H1 (cell line): Measurements from ENCODE around the gene NPR2. TPM values are rescaled to one million over a fixed set of nuclear protein-coding genes. Genes with fewer than 3 reads are reported as not detected.

Experiments
- CTCF ChIA-PET: fragments of 300-600 bp; sonication (Branson Sonifier 250); formaldehyde crosslinking; loops from one replicate; lab custom pipeline; 2021; ENCODE audit not compliant: partially characterized antibody; lab: Charles Lee
- POLR2A ChIA-PET: fragments of 300-600 bp; sonication (Branson Sonifier 250); formaldehyde crosslinking; loops from one replicate; lab custom pipeline; 2021; ENCODE audit warnings: inconsistent platforms; ENCODE audit not compliant: partially characterized antibody; lab: Charles Lee
- DNase-seq, 2 experiments: peaks; one replicate each; pipeline versions ENCODE4 v3.0.0 to v3.0.0-alpha.2; 2010 to 2022; ENCODE audit warnings: low spot score in 2 of 2, low read depth in 1 of 2, mixed read lengths in 1 of 2
- FAIRE-seq: peaks from 2 replicates; lab custom pipeline; 2011; peaks lifted over from hg19 to GRCh38; lab: Jason Lieb, UNC
- H2AFZ ChIP-seq: 2 replicates; pipeline ENCODE4 v1.8.1; 2012; ENCODE audit warnings: low read length, inconsistent platforms
- H2AK5ac ChIP-seq: 2 replicates; pipeline ENCODE4 v1.6.1; 2013; ENCODE audit warnings: low read depth, low read length
- H2BK120ac ChIP-seq: replicated peaks from 2 replicates; pipeline ENCODE3; 2013; ENCODE audit warnings: low read depth, low read length, inconsistent platforms
- H2BK12ac ChIP-seq: 2 replicates; pipeline ENCODE4 v1.6.1; 2013; ENCODE audit warnings: low read depth, low read length
- H2BK15ac ChIP-seq: 2 replicates; pipeline ENCODE4 v1.6.1; 2013; ENCODE audit warnings: low read length
- H2BK20ac ChIP-seq: 2 replicates; pipeline ENCODE4 v1.6.1; 2013; ENCODE audit warnings: low read length
- H2BK5ac ChIP-seq: 2 replicates; pipeline ENCODE4 v1.6.1; 2013; ENCODE audit warnings: low read depth, low read length
- H3K14ac ChIP-seq: 2 replicates; pipeline ENCODE4 v1.6.1; 2013; ENCODE audit warnings: inconsistent platforms; ENCODE audit not compliant: insufficient read length
- H3K18ac ChIP-seq: 2 replicates; pipeline ENCODE4 v1.6.1; 2013; ENCODE audit warnings: low read length; ENCODE audit errors: extremely low read depth
- H3K23ac ChIP-seq: 2 replicates; pipeline ENCODE4 v1.6.1; 2013; ENCODE audit warnings: inconsistent platforms; ENCODE audit not compliant: insufficient read length
- H3K23me2 ChIP-seq: 2 replicates; pipeline ENCODE4 v1.6.1; 2013; ENCODE audit warnings: low read depth, low read length
- H3K27ac ChIP-seq: 2 replicates; pipeline ENCODE4 v1.6.1; 2011; ENCODE audit warnings: low read depth, low read length, inconsistent platforms
- H3K27me3 ChIP-seq, 4 experiments: replicated peaks in 1 of 4; 1 replicate in 1 of 4; 2 replicates in 3 of 4; pipeline versions ENCODE4 v1.6.1 to v1.8.1; 2011 to 2013; ENCODE audit warnings: low read length in 3 of 4, mild to moderate bottlenecking in 3 of 4, inconsistent platforms in 2 of 4, mixed read lengths in 2 of 4, moderate library complexity in 1 of 4; ENCODE audit not compliant: control insufficient read depth in 3 of 4, insufficient read depth in 3 of 4; ENCODE audit errors: extremely low read depth in 1 of 4
- H3K36me3 ChIP-seq, 4 experiments: 2 replicates each; pipeline versions ENCODE4 v1.6.1 to v1.8.1; 2011 to 2013; ENCODE audit warnings: mild to moderate bottlenecking in 4 of 4, low read length in 3 of 4, moderate library complexity in 2 of 4, control low read depth in 1 of 4, inconsistent platforms in 1 of 4; ENCODE audit not compliant: insufficient read depth in 4 of 4, control insufficient read depth in 2 of 4
- H3K4ac ChIP-seq: replicated peaks from 2 replicates; pipeline ENCODE3; 2013; ENCODE audit warnings: low read length, low read depth, mixed read lengths, inconsistent platforms; ENCODE audit not compliant: insufficient read length
- H3K4me1 ChIP-seq, 4 experiments: replicated peaks in 1 of 4; 1 replicate in 1 of 4; 2 replicates in 3 of 4; pipeline versions ENCODE4 v1.6.1 to v1.8.1; 2011 to 2013; ENCODE audit warnings: low read length in 3 of 4, inconsistent platforms in 2 of 4, mixed read lengths in 1 of 4; ENCODE audit not compliant: insufficient read depth in 4 of 4, control insufficient read depth in 3 of 4
- H3K4me2 ChIP-seq, 2 experiments: 2 replicates each; pipeline versions ENCODE4 v1.6.1 to v1.8.1; 2011 to 2013; ENCODE audit warnings: low read depth in 2 of 2, low read length in 2 of 2, control low read depth in 1 of 2, inconsistent platforms in 1 of 2, mild to moderate bottlenecking in 1 of 2; ENCODE audit not compliant: insufficient read depth in 1 of 2
- H3K4me3 ChIP-seq, 4 experiments: fragments of 200-600, 300-600 bp in 1 of 4; sonication (generic), shearing (Covaris generic), sonication (Bioruptor Twin) in 1 of 4; 2 replicates each; pipeline versions ENCODE4 v1.5.1 to v1.8.1; 2011 to 2016; ENCODE audit warnings: low read length in 4 of 4, low read depth in 3 of 4, control low read depth in 2 of 4, inconsistent platforms in 2 of 4, mild to moderate bottlenecking in 2 of 4, mixed read lengths in 1 of 4, moderate library complexity in 1 of 4; ENCODE audit not compliant: insufficient read depth in 2 of 4; ENCODE audit errors: extremely low read depth in 1 of 4
- H3K56ac ChIP-seq: replicated peaks from 2 replicates; pipeline ENCODE3; 2013; ENCODE audit warnings: low read depth, mild to moderate bottlenecking, mixed read lengths, low read length, inconsistent platforms; ENCODE audit not compliant: insufficient read length
- H3K79me1 ChIP-seq: 2 replicates; pipeline ENCODE4 v1.6.1; 2013; ENCODE audit warnings: low read depth, low read length, control low read depth
- H3K79me2 ChIP-seq, 2 experiments: 2 replicates each; pipeline versions ENCODE4 v1.6.1 to v1.8.1; 2012 to 2013; ENCODE audit warnings: low read length in 2 of 2, mild to moderate bottlenecking in 2 of 2, inconsistent platforms in 1 of 2; ENCODE audit not compliant: insufficient read depth in 2 of 2, control insufficient read depth in 1 of 2
- H3K9ac ChIP-seq, 4 experiments: replicated peaks in 1 of 4; 1 replicate in 1 of 4; 2 replicates in 3 of 4; pipeline versions ENCODE4 v1.6.1 to v1.8.1; 2011 to 2013; ENCODE audit warnings: low read depth in 3 of 4, low read length in 3 of 4, control low read depth in 2 of 4, mild to moderate bottlenecking in 2 of 4, moderate library complexity in 2 of 4, inconsistent platforms in 1 of 4; ENCODE audit errors: extremely low read depth in 1 of 4
- H3K9me3 ChIP-seq, 2 experiments: 2 replicates each; pipeline versions ENCODE4 v1.6.1 to v1.8.1; 2012 to 2013; ENCODE audit warnings: mild to moderate bottlenecking in 2 of 2, moderate library complexity in 2 of 2, control low read depth in 1 of 2, inconsistent platforms in 1 of 2, low read depth in 1 of 2, low read length in 1 of 2, mixed read lengths in 1 of 2; ENCODE audit not compliant: insufficient read depth in 2 of 2
- H4K20me1 ChIP-seq, 2 experiments: replicated peaks in 1 of 2; 2 replicates each; pipeline versions ENCODE3 to v1.8.1; 2011 to 2013; ENCODE audit warnings: inconsistent platforms in 2 of 2, low read length in 2 of 2, mild to moderate bottlenecking in 1 of 2; ENCODE audit not compliant: insufficient read depth in 2 of 2, control insufficient read depth in 1 of 2
- H4K5ac ChIP-seq: 2 replicates; pipeline ENCODE4 v1.6.1; 2013; ENCODE audit warnings: low read length, low read depth, mixed read lengths, inconsistent platforms; ENCODE audit not compliant: insufficient read length
- H4K8ac ChIP-seq: 2 replicates; pipeline ENCODE4 v1.8.0; 2013; ENCODE audit warnings: mild to moderate bottlenecking, moderate library complexity, low read length, inconsistent platforms; ENCODE audit not compliant: insufficient read depth; ENCODE audit errors: extremely low read depth
- H4K91ac ChIP-seq: replicated peaks from 2 replicates; pipeline ENCODE3; 2013; ENCODE audit warnings: low read length, mixed read lengths, inconsistent platforms; ENCODE audit not compliant: insufficient read length
- BCL11A ChIP-seq, 2 experiments: IDR thresholded peaks; one replicate each; pipeline ENCODE4 v1.6.1; 2011; ENCODE audit warnings: low read depth in 2 of 2, low read length in 2 of 2, mild to moderate bottlenecking in 2 of 2
- CBX8 ChIP-seq: fragments of 300-800, 300-1000 bp; sonication (generic); IDR thresholded peaks from 2 replicates; pipeline ENCODE4 v1.7.1; 2016; ENCODE audit warnings: low read depth, low read length, borderline replicate concordance
- MAFK ChIP-seq: IDR thresholded peaks from 2 replicates; pipeline ENCODE4 v1.6.1; 2012; ENCODE audit warnings: low read depth, mild to moderate bottlenecking, improper control_type of control experiment, low read length
- WGBS, 2 experiments: shearing (Covaris generic) in 1 of 2; methylation state at CpG; one replicate each; pipeline versions ENCODE4 v1.1.6 to v1.1.7; 2013 to 2015; ENCODE audit warnings: low lambda C conversion rate in 2 of 2, mixed read lengths in 2 of 2, inconsistent platforms in 1 of 2, low coverage in 1 of 2, missing lambda C conversion rate in 1 of 2; ENCODE audit not compliant: insufficient replicate concordance in 2 of 2, insufficient coverage in 1 of 2, insufficient read length in 1 of 2; ENCODE audit errors: extremely low coverage in 1 of 2, missing lambda C conversion rate in 1 of 2; 5-methylcytosine and 5-hydroxymethylcytosine counted together
- polyA plus RNA-seq, 7 experiments: library from polyadenylated mRNA; depleted of rRNA in 3 of 7; stranded (reverse) in 5 of 7; unstranded in 2 of 7; fragments of >200 nt in 5 of 7; fragments of 200-250 nt in 2 of 7; gene quantifications; 1 replicate in 5 of 7; 2 replicates in 1 of 7; 4 replicates in 1 of 7; pipeline versions ENCODE4 v1.2.1 to v1.2.3, GENCODE V29; 2011 to 2013; ENCODE audit warnings: missing spikeins in 2 of 7, mixed read lengths in 2 of 7
- total RNA-seq: library from RNA; stranded (reverse); fragmentation: NEBNext Ultra II Directional; extraction: Animal tissue kit (Norgen Biotek cat#: 25700); gene quantifications from 2 replicates; pipeline ENCODE4 v1.2.1, GENCODE V29; 2021

The NPR2 gene
- total and polyA plus RNA-seq, 2 of the 8 experiments (the other 6 are each of a cell fraction or from before 2014, with no cell fraction given), result 11.0 to 17.0 TPM

- no peak for DNase-seq
- no peak overlapping the region for H3K18ac ChIP-seq
- no peak overlapping the region for H3K27ac ChIP-seq
- no peak overlapping the region for H3K4me3 ChIP-seq
- H2BK12ac ChIP-seq, result no peak overlapping the region
- no peaks in the 10 kb centered on the region for H3K79me1 ChIP-seq
- no peak overlapping the region for H3K56ac ChIP-seq
- no peak overlapping the region for H2BK5ac ChIP-seq
- no peak overlapping the region for H3K14ac ChIP-seq
- H3K36me3 ChIP-seq, result no peaks in the 10 kb centered on the region
- no peak for TF ChIP-seq CBX8
- TF ChIP-seq BCL11A (IDR thresholded peaks at IDR 0.05; ENCODE audit: low read depth in 2 of 2, low read length in 2 of 2), result no peak
- TF ChIP-seq MAFK, result no peak
- no peak overlapping the region; a peak in 1 of 4 replicates for H3K4me2 ChIP-seq
- POLR2A ChIA-PET, result interaction anchor here (1.1 to 3.9 kb wide), 4 partner anchors 16 to 57 kb away, joined by 3 to 38 read pairs (median 5); partner anchors contain the start of genes HINT2 and SPAG8
- H2BK15ac ChIP-seq, result no peak overlapping the region
- H3K23ac ChIP-seq, result no peak overlapping the region
- no peaks in the 10 kb centered on the region for H3K79me2 ChIP-seq
- CTCF ChIA-PET, result interaction anchor here (0.6 to 2.6 kb wide), 10 partner anchors 15 to 137 kb away, joined by 3 to 26 read pairs (median 4); partner anchors contain the start of genes HINT2 and SPAG8
- H4K5ac ChIP-seq, result no peak overlapping the region
- no peaks in the 10 kb centered on the region for H4K20me1 ChIP-seq
- no peak for FAIRE-seq
- peaks cover 5 to 13% (median 7%) of the 10 kb centered on the region in 4 experiments; a peak in 6 of 7 replicates for H3K4me1 ChIP-seq
- no peaks in the 10 kb centered on the region for H3K9me3 ChIP-seq
- 83% methylated on average over 2 of the region's 2 CpGs; no CpG with 5 or more reads in 1 of the 2 experiments for WGBS, 2 experiments
- no peak overlapping the region for H4K91ac ChIP-seq
- no peak overlapping the region for H3K4ac ChIP-seq
- H3K23me2 ChIP-seq, result peaks cover 5% of the 10 kb centered on the region; the same call in 1 of the 2 replicates
- no peak overlapping the region for H2AFZ ChIP-seq
- H3K27me3 ChIP-seq, result peaks cover 0 to 10% (median 0%) of the 10 kb centered on the region in 4 experiments; a peak in 4 of 7 replicates
- no peak overlapping the region for H4K8ac ChIP-seq
- H2AK5ac ChIP-seq, result no peak overlapping the region
- H3K9ac ChIP-seq, result no peak overlapping the region
- H2BK120ac ChIP-seq, result no peak overlapping the region
- H2BK20ac ChIP-seq, result no peak overlapping the region
Measured at GRCh38 chr9:35793461-35793860, 2.1 kb downstream of the NPR2 start.
